ENCODE results near the gene TCAF1. TPM values are rescaled to one million over a fixed set of nuclear protein-coding genes. Genes with fewer than 3 reads are reported as not detected.

The TCAF1 gene
- total and polyA plus RNA-seq, 4 donors = 20.2 to 75.1 (median 30.1) TPM

GRCh38 chr7:143924851-143925250, 22.9 kb upstream of the TCAF1 start:
- Histone ChIP-seq H3K9me3 (ENCODE audit: control insufficient read depth in 4 of 4, low read length in 3 of 4) (no peaks in the 10 kb centered on the region), H3K36me3 (ENCODE audit: control insufficient read depth in 4 of 4, insufficient read depth in 3 of 4, low read depth in 1 of 4, low read length in 3 of 4) (no peaks in the 10 kb centered on the region), H3K27ac (ENCODE audit: low read depth in 1 of 2, low read length in 2 of 2) (no peak overlapping the region), H3K4me1 (ENCODE audit: control insufficient read depth in 4 of 4, insufficient read depth in 4 of 4, low read length in 3 of 4) (no peaks in the 10 kb centered on the region), H3K4me3 (ENCODE audit: low read depth in 1 of 3, low read length in 3 of 3) (no peak overlapping the region), H3K9ac (ENCODE audit: low read depth in 1 of 2, low read length in 2 of 2) (no peak overlapping the region), H3K27me3 (ENCODE audit: control insufficient read depth in 4 of 4, insufficient read depth in 4 of 4, low read length in 3 of 4) (no peaks in the 10 kb centered on the region)
- TF ChIP-seq, protein P1, sequence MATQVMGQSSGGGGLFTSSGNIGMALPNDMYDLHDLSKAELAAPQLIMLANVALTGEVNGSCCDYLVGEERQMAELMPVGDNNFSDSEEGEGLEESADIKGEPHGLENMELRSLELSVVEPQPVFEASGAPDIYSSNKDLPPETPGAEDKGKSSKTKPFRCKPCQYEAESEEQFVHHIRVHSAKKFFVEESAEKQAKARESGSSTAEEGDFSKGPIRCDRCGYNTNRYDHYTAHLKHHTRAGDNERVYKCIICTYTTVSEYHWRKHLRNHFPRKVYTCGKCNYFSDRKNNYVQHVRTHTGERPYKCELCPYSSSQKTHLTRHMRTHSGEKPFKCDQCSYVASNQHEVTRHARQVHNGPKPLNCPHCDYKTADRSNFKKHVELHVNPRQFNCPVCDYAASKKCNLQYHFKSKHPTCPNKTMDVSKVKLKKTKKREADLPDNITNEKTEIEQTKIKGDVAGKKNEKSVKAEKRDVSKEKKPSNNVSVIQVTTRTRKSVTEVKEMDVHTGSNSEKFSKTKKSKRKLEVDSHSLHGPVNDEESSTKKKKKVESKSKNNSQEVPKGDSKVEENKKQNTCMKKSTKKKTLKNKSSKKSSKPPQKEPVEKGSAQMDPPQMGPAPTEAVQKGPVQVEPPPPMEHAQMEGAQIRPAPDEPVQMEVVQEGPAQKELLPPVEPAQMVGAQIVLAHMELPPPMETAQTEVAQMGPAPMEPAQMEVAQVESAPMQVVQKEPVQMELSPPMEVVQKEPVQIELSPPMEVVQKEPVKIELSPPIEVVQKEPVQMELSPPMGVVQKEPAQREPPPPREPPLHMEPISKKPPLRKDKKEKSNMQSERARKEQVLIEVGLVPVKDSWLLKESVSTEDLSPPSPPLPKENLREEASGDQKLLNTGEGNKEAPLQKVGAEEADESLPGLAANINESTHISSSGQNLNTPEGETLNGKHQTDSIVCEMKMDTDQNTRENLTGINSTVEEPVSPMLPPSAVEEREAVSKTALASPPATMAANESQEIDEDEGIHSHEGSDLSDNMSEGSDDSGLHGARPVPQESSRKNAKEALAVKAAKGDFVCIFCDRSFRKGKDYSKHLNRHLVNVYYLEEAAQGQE (IDR thresholded peaks at IDR 0.05) = no peak
- TF ChIP-seq HNF4G (IDR thresholded peaks at IDR 0.05) (no peak), JUND (IDR thresholded peaks at IDR 0.05) (no peak), NR2F2 (IDR thresholded peaks at IDR 0.05) (no peak), ZBTB33 (IDR thresholded peaks at IDR 0.05) (no peak), FOXA1 (IDR thresholded peaks at IDR 0.05) (no peak), GABPA (IDR thresholded peaks at IDR 0.05 in 1 of 2, conservative IDR thresholded peaks at IDR 0.05 in 1 of 2) (no peak), SP1 (IDR thresholded peaks at IDR 0.05) (no peak)
- no peak for DNase-seq (ENCODE audit: low spot score)
- WGBS = 90% methylated on average over 1 of the region's 1 CpG

DNA sequence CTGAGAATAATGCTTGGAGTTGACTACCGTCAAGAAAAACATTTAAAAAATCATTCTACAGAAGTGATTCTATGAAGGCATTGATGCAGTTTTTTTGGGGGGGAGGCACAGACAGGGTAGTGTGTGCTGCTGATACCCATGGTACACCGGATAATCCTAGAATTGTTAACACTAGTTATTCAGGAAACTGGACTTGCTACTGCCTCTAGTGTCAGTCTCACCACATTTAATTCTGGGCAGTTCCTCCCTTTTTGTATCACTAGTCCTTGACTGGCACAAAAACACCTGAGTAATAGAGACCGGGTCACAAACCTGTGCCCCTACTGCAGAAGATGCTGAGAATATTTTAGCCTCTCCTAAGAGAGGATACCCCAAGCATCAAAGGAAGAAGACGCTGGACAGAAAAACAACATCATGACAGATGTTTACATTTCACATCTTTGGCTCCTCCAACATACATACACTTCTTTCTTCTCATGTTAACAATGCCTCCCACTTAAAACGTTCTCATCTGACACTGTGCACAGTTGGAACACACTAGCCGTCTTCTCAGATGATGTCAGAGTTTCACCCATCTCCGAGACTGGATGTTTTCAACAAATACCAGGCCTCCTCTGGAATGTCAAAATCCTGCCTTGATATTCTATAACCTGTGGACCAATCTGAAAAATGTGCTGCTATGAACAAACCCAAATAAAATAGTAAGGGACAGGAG, 13.1 kb upstream of the TCAF1 start:
- no peaks in the 10 kb centered on the region for H3K36me3 ChIP-seq (ENCODE audit: control insufficient read depth in 4 of 4, insufficient read depth in 3 of 4, low read depth in 1 of 4, low read length in 3 of 4)
- TF ChIP-seq MAX (IDR thresholded peaks at IDR 0.05) = no peak
- no peak for TF ChIP-seq FOXA2 (IDR thresholded peaks at IDR 0.05)
- TF ChIP-seq FOXA1 (IDR thresholded peaks at IDR 0.05) = no peak
- no peak for TF ChIP-seq JUND (IDR thresholded peaks at IDR 0.05)
- no peak for TF ChIP-seq RAD21 (IDR thresholded peaks at IDR 0.05)
- no peak for TF ChIP-seq EGR1 (IDR thresholded peaks at IDR 0.05; ENCODE audit: low read depth in 2 of 2)
- TF ChIP-seq HNF4G (IDR thresholded peaks at IDR 0.05) = no peak
- TF ChIP-seq GABPA (IDR thresholded peaks at IDR 0.05 in 1 of 2, conservative IDR thresholded peaks at IDR 0.05 in 1 of 2) = no peak
- no peak for TF ChIP-seq ZBTB33 (IDR thresholded peaks at IDR 0.05)
- TF ChIP-seq, protein P2, sequence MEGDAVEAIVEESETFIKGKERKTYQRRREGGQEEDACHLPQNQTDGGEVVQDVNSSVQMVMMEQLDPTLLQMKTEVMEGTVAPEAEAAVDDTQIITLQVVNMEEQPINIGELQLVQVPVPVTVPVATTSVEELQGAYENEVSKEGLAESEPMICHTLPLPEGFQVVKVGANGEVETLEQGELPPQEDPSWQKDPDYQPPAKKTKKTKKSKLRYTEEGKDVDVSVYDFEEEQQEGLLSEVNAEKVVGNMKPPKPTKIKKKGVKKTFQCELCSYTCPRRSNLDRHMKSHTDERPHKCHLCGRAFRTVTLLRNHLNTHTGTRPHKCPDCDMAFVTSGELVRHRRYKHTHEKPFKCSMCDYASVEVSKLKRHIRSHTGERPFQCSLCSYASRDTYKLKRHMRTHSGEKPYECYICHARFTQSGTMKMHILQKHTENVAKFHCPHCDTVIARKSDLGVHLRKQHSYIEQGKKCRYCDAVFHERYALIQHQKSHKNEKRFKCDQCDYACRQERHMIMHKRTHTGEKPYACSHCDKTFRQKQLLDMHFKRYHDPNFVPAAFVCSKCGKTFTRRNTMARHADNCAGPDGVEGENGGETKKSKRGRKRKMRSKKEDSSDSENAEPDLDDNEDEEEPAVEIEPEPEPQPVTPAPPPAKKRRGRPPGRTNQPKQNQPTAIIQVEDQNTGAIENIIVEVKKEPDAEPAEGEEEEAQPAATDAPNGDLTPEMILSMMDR (IDR thresholded peaks at IDR 0.05; ENCODE audit: low read depth, low read length, missing input control) = no peak
- no peak for TF ChIP-seq TAF1 (conservative IDR thresholded peaks at IDR 0.05)
- TF ChIP-seq NR2F2 (IDR thresholded peaks at IDR 0.05) = no peak
- TF ChIP-seq RXRA (IDR thresholded peaks at IDR 0.05) = no peak
- H3K27ac ChIP-seq (ENCODE audit: low read depth in 1 of 2, low read length in 2 of 2) = no peak overlapping the region
- H3K9ac ChIP-seq (ENCODE audit: low read depth in 1 of 2, low read length in 2 of 2) = no peak overlapping the region
- DNase-seq (ENCODE audit: low spot score) = no peak
- H3K4me1 ChIP-seq (ENCODE audit: control insufficient read depth in 4 of 4, insufficient read depth in 4 of 4, low read length in 3 of 4) = peaks cover 0 to 12% (median 3%) of the 10 kb centered on the region in 4 donors
- H3K9me3 ChIP-seq (ENCODE audit: control insufficient read depth in 4 of 4, low read length in 3 of 4) = no peaks in the 10 kb centered on the region
- H3K27me3 ChIP-seq (ENCODE audit: control insufficient read depth in 4 of 4, insufficient read depth in 4 of 4, low read length in 3 of 4) = no peaks in the 10 kb centered on the region
- WGBS = 77% methylated on average over 7 of the region's 7 CpGs
- no peak overlapping the region for H3K4me3 ChIP-seq (ENCODE audit: low read depth in 1 of 3, low read length in 3 of 3)

Data from liver (tissue), 9 donors.